Stimulated activated CD8-positive, alpha-beta memory T cell treated with anti-CD3 and anti-CD28 coated beads, Interleukin-15, amount 100 ng/mL, for 4 hours (primary cell): ENCODE measurements around the gene GRM7.

Experiments used
- DNase-seq, 2 donors: peaks; one replicate each; pipeline ENCODE4 v3.0.0-alpha.2; 2020; ENCODE audit warnings: low read depth in 2 of 2

The GRM7 gene

GRCh38 chr3:7503431-7503830 lies 642.5 kb downstream of the GRM7 start:
- DNase-seq, result no peak

- no peak for DNase-seq
Observed at GRCh38 chr3:7504886-7505775, 644.2 kb downstream of the GRM7 start.

GRCh38 chr3:7506606-7507180 lies 645.8 kb downstream of the GRM7 start:
- no peak for DNase-seq

GRCh38 chr3:7508821-7509220 lies 647.9 kb downstream of the GRM7 start:
- no peak for DNase-seq

GRCh38 chr3:7512048-7512447 lies 651.1 kb downstream of the GRM7 start:
- DNase-seq, result no peak

GRCh38 chr3:7518026-7518425 lies 657.1 kb downstream of the GRM7 start:
- no peak for DNase-seq

GRCh38 chr3:7518456-7518855 lies 657.5 kb downstream of the GRM7 start:
- no peak for DNase-seq

- DNase-seq, result no peak
Observed at GRCh38 chr3:7520059-7520458, 659.1 kb downstream of the GRM7 start.

- DNase-seq, result no peak
Observed at GRCh38 chr3:7520593-7520992, 659.7 kb downstream of the GRM7 start.

GRCh38 chr3:7536510-7536909 lies 675.6 kb downstream of the GRM7 start:
- no peak for DNase-seq

GRCh38 chr3:7536921-7537320 lies 676.0 kb downstream of the GRM7 start:
- no peak for DNase-seq

GRCh38 chr3:7543294-7543880 lies 682.5 kb downstream of the GRM7 start:
- no peak for DNase-seq

GRCh38 chr3:7545334-7545733 lies 684.4 kb downstream of the GRM7 start:
- no peak for DNase-seq

- no peak for DNase-seq
Observed at GRCh38 chr3:7546253-7546652, 685.3 kb downstream of the GRM7 start.

GRCh38 chr3:7547826-7548225 lies 686.9 kb downstream of the GRM7 start:
- no peak for DNase-seq

- no peak for DNase-seq
Observed at GRCh38 chr3:7562892-7563291, 702.0 kb downstream of the GRM7 start.

- no peak for DNase-seq
Observed at GRCh38 chr3:7565574-7565973, 704.7 kb downstream of the GRM7 start.

- no peak for DNase-seq
Observed at GRCh38 chr3:7567160-7567559, 706.2 kb downstream of the GRM7 start.

- no peak for DNase-seq
Observed at GRCh38 chr3:7568526-7569184, 707.7 kb downstream of the GRM7 start.

GRCh38 chr3:7573330-7573729 lies 712.4 kb downstream of the GRM7 start:
- no peak for DNase-seq

GRCh38 chr3:7574435-7574834 lies 713.5 kb downstream of the GRM7 start:
- DNase-seq, result no peak

GRCh38 chr3:7576071-7576470 lies 715.2 kb downstream of the GRM7 start:
- no peak for DNase-seq

- DNase-seq, result no peak
Observed at GRCh38 chr3:7576506-7576905, 715.6 kb downstream of the GRM7 start.
